NCI-H1105 treated with DMSO at 0.1 percent for 48 hours (cell line): ENCODE data around the gene INHBC.

Source experiments
- DNase-seq: peaks from one replicate; lab custom pipeline; 2025; lab: John Stamatoyannopoulos, UW

INHBC gene

DNA sequence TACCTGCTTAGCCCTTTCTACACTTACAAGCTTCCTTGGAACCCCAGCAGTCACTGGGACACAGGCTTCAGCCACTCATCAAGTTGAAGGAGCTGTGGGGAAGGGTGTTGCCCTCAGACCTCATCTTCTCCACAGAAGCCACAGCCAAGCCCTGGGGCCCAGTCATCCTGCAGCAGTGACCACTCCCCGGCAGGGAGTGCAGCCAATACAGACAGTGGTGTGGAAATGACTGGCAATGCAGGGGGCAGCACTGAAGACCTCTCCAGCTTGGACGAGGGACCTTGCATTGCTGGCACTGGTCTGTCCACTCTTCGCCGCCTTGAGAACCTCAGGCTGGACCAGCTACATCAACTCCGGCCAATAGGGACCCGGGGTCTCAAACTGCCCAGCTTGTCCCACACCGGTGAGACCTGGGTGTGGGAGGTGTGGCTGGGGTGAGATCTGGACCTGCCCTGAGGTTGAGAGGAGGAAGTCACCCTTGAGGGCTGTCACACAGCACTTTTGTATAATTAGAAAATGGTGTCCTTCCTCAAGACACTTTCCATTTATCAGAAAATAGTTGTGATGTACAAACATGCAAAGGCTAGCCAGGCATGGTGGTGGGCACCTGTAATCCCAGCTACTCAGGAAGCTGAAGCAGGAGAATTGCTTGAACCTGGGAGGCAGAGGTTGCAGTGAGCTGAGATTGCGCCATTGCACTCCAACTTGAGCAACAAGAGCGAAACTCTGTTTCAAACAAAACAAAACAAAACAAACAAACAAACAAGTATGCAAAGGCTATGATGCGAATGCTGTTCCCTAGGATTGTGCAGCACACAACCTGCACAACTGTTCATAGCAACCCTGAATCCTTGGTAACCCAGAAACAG is 34.9 kb downstream of the INHBC start:
- no peak for DNase-seq

DNA sequence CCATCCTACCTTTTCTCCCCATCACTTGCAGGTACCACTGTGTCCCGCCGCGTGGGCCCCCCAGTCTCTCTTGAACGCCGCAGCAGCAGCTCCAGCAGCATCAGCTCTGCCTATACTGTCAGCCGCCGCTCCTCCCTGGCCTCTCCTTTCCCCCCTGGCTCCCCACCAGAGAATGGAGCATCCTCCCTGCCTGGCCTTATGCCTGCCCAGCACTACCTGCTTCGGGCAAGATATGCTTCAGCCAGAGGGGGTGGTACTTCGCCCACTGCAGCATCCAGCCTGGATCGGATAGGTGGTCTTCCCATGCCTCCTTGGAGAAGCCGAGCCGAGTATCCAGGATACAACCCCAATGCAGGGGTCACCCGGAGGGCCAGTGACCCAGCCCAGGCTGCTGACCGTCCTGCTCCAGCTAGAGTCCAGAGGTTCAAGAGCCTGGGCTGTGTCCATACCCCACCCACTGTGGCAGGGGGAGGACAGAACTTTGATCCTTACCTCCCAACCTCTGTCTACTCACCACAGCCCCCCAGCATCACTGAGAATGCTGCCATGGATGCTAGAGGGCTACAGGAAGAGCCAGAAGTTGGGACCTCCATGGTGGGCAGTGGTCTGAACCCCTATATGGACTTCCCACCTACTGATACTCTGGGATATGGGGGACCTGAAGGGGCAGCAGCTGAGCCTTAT is 35.8 kb downstream of the INHBC start:
- DNase-seq, result no peak

DNA sequence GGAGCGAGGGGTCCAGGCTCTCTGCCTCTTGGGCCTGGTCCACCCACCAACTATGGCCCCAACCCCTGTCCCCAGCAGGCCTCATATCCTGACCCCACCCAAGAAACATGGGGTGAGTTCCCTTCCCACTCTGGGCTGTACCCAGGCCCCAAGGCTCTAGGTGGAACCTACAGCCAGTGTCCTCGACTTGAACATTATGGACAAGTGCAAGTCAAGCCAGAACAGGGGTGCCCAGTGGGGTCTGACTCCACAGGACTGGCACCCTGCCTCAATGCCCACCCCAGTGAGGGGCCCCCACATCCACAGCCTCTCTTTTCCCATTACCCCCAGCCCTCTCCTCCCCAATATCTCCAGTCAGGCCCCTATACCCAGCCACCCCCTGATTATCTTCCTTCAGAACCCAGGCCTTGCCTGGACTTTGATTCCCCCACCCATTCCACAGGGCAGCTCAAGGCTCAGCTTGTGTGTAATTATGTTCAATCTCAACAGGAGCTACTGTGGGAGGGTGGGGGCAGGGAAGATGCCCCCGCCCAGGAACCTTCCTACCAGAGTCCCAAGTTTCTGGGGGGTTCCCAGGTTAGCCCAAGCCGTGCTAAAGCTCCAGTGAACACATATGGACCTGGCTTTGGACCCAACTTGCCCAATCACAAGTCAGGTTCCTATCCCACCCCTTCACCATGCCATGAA is 36.5 kb downstream of the INHBC start:
- DNase-seq, result no peak

DNA sequence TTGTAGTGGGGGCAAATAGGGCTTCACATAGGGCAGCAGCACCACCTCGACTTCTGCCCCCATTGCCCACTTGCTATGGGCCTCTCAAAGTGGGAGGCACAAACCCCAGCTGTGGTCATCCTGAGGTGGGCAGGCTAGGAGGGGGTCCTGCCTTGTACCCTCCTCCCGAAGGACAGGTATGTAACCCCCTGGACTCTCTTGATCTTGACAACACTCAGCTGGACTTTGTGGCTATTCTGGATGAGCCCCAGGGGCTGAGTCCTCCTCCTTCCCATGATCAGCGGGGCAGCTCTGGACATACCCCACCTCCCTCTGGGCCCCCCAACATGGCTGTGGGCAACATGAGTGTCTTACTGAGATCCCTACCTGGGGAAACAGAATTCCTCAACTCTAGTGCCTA is 37.1 kb downstream of the INHBC start:
- DNase-seq, result no peak

DNA sequence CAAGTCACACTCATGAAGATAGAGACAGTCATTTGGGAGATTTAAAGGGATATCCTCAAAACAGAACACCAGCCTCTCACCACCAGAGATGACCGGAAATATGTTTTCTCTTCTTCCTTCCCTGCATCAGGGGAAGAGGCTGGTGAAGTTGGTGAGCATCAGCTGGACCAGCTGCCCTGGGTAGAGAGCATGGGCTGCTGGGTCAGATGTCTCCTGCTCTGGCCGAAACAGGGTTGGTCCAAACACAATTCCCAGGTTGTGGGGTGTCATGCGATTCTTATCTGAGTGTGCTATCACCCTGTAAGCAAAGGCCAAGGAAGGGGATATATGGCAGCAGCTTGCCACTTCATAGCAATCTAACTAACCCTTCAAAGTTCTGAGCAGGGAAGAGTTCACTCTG is 37.8 kb downstream of the INHBC start:
- DNase-seq, result no peak

DNA sequence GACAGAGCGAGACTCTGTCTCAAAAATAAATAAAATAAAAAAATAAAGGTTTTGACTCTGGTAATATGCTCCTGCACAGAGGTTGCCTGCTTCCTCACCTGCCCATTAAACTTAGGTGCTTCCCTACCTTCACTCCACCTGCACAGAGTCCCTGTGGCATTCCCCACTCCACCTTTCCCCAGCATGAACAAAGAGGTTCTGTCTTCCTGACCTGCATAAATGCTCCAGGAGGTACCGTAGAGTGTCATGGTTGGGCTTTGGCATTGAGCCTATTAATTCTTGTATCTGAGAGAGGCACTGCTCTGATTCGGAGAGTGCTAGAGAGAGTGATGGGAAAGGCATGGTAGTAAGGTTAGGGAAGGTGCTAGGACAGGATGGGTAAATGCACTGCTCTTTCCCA is 38.8 kb downstream of the INHBC start:
- DNase-seq, result no peak

DNA sequence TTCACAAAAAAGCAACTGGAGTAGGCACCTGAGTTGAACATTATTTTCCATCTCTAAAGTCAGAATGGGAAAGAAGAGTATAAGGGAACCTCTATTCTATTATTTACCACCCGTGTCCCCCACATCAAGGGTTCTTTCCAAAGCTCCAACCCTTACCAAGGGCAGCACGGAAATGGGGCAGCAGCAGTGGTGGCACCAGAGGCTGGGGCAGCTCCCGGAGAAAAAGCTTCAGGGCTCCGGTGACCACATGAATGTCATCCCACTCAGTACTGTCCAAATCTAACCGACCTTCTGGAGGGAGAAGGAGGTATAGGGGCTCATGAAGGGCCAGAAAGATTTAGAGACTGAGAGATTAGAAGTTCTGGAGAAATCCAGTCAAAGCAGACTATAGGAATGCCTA is 39.3 kb downstream of the INHBC start:
- DNase-seq, result no peak

DNA sequence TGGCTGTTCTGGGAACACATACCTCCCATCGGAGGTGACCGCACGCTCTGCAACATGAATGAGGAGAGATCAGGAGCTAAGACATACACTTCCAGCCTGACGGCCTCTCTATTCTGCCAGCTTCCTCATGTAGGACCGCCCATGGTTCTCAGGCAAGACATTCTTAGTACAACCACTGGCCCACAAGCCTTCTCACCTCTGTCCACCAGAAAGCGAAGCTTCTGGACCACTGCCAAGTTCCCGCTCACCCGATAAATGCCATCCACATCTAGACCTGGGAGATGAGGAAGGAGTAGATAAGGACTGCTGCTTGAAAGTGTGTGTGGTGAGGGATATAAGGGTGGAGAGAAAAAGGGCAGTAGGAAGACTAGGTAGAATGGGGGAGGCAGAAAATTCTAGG is 39.8 kb downstream of the INHBC start:
- peak; percentile 20 for DNase-seq

DNA sequence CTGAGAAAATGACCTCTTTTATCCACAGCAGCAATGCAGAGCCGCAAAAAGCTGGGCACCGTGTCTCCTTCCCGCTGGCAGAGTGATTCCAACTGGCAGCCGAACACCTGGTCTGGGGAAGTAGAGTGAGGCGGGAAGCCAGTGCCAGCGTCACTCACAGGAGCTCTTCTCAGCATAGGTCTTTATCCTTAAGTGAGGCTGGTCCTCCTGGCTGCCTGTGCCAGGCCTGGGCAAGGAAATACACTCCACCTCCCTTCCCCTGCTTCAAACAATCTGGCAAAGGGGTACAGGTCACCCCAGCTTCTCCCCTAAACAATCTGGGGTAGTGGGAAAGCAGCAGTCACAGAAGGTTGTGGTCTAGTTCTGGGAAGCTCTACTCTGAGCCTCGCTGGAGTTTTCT is 40.3 kb downstream of the INHBC start:
- DNase-seq, result peak; percentile 36

DNA sequence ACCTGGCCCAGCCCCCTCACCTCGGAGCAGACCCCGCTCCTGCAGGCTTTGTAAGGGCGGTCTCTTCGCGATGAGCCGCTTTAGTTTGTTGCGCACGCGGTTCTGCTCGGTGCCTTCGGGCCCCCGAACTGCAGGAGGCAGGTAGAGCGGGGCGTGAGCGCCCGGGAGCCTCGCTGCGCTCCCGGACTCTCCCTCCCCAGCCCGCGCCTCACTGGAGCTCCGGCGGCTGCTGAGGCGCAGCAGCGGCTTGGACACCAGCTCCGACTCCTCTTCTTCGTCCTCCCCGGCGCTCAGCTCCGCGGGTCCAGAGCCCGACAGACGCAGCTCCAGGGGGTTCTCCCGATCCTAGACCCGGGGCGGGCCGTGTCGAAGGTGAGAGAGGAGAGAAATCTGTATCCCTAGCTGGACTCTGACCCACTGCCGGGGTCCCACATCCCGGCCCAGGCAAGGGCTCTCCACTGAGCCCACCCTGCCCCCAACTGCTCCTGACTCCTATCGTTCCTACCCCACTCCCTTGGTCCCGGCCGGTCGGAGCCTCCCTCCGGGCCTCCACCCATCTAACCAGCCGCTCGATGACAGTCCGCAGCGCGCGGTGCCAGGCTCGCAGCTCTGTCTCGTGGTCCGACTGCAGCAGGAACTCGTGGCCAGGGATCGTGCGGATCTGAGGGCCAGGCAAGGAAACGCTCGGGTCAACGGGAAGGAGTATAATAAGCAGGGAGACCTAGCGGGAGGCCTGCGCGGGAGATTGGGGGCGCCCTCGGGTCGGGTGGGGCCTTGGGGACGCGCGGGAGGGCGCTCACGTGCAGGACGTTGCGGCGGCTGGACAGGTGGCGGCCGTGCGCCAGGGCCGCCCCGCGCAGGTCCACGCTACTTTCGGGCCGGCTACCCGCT is 40.9 kb downstream of the INHBC start:
- DNase-seq, result no peak

DNA sequence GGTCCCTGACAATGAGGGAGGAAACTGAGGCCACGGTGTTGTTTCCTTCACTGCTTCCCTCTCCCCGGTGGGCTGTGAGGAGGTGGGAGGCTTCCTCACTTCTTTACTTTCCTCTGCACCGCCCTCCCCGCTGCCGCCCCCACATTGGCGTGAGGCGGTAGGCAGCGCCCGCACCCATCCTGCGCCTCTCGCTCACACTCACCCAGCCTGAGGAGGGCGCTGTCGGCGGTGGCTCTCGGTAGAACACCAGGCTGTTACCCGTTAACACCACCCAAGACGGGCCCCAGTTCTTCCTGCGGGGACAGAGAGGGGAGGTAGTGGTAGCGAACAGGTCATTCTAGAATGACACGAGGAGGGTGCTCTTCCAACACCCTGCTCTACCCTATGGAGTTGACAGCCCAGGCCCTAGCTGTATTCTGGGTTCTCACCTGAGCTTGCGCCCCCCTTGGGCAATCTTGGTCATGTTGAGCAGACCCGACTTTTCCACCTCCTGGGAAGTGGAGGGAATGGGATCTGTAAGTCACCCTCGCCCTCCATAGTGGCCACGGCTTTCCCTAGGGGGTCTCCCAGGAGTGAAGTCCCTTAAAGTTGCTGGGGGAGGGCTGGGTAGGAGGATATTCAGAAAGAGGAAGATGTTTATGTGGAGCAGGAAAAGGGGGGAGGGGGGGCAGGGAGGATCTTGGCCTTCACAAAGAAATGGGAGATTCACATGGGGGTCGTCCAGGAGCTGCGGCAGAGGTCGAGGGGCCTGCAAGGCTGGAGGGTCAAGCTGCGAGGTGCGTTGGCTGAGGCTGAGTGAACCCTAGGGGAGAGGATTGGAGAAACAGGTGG is 41.8 kb downstream of the INHBC start:
- no peak for DNase-seq

DNA sequence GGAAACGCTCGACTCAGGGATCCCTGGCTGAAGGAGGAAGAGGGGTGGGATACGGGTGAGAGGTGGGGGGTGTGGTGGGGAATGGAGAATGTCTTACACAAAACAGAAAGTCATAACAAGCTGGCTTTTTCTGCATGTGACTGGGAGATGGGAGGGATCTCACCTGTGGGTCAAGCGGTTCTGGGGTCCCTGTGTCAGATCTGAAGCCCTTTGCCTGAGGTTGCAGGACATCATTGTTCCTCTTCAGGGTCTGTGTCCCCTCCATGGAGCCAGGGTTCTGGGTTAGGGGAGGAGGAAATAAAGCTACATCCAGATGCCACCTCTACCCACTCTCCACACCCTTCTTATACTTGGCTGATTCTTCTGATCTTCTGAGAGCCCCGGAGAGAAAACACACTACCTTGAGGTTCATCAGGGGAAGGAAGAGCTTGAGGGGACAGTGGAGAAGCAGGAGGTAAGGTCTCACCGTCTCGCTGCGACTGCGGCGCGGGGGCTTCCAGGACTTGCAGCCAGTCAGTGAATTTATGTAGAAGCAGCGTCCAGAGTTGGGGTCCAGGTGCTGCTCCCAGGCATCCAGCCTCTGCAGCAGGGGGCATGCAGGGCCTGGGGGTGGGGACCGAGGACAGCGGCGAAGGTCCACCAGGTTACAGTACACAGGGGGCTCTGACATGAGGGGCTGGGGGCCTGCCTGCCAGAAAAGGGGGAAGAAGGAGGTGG is 42.6 kb downstream of the INHBC start:
- no peak for DNase-seq

DNA sequence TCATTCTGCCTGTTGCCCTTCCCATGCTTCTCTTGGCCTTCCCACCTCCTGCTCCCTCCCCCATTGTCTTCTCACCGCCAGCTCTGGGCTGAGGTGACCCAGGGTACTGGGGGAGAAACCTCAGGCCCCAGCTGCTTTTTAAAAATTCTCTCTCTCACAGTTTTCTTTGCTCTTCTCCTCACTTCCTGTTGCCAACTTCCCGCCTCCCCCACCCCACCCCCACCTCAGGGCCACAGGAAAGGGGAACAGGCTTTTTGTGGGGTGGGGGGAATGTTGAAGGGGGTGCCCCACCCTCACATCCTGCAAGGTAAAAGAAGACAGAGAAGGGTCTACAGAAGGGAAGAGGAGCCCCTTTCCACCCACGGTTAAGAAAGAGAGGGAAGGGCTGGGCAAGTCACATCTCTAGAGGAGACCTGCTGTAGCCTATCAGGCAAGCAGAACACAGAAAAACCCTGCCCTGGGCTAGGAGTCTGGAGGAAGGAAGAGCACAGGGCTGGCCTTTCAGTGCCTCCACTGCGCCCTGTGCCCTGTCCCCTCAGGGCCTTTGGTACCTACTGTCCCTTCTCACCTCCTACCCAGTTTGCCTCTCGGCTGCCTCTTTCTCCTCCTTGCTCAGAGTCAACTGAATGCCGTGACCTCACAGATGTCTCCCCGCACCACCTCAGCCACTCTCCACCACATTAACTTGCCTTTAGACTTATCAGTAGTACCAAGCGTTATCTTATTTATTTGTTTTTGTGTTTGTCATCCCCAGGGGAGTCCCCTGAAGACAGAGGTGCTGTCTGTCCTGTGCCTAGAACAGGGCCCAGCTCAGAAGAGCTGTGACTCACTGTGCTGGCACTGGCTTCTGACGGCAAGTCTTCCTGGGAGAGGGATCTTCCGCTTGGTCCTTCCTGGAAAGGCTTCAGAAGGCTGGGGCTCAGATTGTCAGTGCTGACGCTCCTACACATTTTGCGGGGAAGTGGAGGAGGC is 43.4 kb downstream of the INHBC start:
- no peak for DNase-seq

DNA sequence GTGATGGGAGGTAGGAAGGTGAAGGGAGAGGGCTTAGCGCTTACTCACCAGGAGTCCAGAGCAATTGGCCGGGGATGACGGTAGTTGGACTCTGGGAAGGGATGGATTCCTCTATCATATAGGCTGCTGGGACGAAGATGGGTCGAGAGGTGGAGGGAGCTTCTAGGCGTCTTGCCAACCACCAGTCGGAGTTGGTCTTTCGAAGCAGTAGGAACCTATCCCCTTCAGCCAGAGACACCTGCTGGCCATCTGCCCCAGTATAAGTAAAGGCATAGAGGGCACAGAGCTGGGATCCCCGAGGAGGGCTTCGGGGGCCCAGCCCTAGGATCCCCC is 44.4 kb downstream of the INHBC start:
- DNase-seq, result no peak

DNA sequence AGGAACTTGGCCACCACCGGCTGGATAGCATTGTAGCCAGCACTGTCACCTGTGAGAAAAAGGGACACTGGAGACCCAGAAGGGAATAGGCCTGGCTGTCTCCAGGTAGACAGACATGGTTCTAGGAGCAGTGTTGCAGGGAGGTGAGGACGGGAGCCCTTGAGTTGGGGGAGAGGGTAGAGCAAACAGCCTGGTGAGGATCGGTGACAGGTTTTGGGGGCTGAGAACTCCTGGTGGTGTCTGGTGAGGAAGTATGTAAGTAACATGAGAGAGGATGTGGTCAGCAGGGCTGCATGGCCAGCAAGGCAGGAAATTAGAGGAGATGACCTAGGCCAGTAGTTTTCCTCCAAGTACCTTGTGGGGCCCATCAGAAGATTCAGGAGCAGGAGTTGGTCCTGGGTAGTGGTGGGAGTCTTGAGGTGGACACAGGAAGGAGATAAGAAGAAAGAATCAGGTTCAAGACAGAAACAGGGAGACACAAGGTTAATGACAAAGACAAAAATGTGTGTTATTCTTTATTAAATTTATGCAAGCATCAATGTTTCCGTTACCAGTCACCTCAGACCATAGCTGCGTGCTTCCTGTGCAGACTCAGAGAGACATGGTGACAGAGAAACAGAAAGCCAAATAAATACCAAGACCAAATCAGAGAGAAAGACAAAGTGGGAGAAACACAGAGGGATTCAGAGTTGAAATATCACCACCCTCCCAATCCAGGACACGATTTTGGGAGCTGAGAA is 45.0 kb downstream of the INHBC start, which contains the start of gene ARHGAP9:
ARHGAP9 (minus strand) TSS at position 491 of the 740 bp plus-strand sequence; CDS start at position 31, 460 bp downstream.
- DNase-seq, result no peak

DNA sequence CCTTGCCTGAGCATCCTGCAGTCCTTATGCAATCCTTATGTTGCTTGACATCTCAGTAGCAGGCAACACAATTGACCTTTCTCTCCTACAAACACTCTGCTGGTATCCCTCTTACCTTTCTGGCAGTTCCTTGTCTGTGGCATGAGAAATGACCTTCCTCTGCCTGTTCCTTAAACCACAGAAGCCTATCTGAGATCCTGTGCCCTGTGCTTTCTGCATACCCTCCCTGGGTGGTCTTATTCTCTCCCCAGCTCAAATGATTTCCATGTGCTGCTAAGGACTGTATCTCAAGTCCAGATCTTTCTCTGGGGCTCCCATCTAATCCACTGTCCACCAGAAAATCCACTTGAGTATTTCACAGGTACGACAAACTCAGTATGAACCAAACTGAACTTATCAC is 47.1 kb downstream of the INHBC start:
- DNase-seq, result no peak

DNA sequence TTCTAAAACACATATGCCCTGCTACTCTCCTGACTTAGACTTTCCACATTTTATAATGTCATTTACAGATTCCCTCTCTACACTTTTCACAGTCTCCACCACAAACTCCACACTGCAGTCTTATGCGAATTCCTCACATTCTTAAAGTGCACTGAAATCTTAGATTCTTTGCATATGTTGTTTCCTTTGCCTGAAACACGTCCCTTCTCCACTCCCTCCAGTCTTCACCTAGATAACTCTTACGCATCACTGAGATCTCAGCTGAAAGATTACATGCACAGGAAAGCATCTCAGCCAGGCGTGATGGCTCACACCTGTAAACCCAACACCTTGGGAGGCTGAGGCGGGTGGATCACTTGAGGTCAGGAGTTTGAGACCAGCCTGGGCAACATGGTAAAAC is 48.9 kb downstream of the INHBC start:
- DNase-seq, result no peak

DNA sequence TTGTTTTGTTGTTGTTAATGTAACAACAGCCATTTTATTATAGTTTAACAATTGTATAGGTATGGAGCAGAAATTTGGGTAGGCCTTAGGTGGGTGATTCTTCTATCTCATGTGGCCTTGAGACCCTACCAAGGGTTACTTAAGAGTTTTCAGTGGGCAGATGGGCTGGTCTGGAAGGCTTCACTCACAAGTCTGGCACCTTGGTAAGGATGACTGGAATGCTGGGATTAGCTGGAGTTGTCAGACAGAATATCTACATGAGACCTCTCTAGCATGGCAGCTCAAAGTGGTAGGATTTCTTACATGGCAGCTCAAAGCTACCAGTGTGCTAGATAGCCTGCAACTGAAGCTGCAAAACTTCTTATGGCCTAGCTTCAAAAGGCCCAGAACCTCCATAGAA is 51.1 kb downstream of the INHBC start:
- no peak for DNase-seq
